HG02798 (cell line): ENCODE data around the gene AK1.
"Not testable (repeated sequence)": the region's sequence is repeated elsewhere in the genome, so short reads cannot be mapped to it uniquely, and the experiment has no call there.

ENCODE experiments used
- ATAC-seq: cut with Tn5 transposase; IDR thresholded peaks from one replicate; pipeline ENCODE4 v1.9.1; 2021; ENCODE audit warnings: mild to moderate bottlenecking; ENCODE audit not compliant: unreplicated experiment, poor library complexity

Gene AK1

GRCh38 chr9:127853312-127854183 lies 23.9 kb downstream of the AK1 start:
- no peak for ATAC-seq

GRCh38 chr9:127852829-127853228 lies 24.6 kb downstream of the AK1 start:
- no peak for ATAC-seq

- ATAC-seq = no peak
Observed at GRCh38 chr9:127850286-127850830, 27.1 kb downstream of the AK1 start.

GRCh38 chr9:127848756-127849504 lies 28.5 kb downstream of the AK1 start:
- no peak for ATAC-seq

- no peak for ATAC-seq
Observed at GRCh38 chr9:127847833-127848755, 29.4 kb downstream of the AK1 start.

- no peak for ATAC-seq
Observed at GRCh38 chr9:127847178-127847510, 30.3 kb downstream of the AK1 start.

GRCh38 chr9:127846443-127847177 lies 30.9 kb downstream of the AK1 start:
- no peak for ATAC-seq

GRCh38 chr9:127845619-127846018 lies 31.9 kb downstream of the AK1 start:
- ATAC-seq = not testable (repeated sequence)

GRCh38 chr9:127844821-127845359 lies 32.6 kb downstream of the AK1 start:
- no peak for ATAC-seq

GRCh38 chr9:127841087-127841835 lies 36.2 kb downstream of the AK1 start:
- no peak for ATAC-seq

GRCh38 chr9:127838375-127839078 lies 38.9 kb downstream of the AK1 start:
- no peak for ATAC-seq

GRCh38 chr9:127837346-127837745 lies 40.1 kb downstream of the AK1 start:
- no peak for ATAC-seq

- ATAC-seq = not testable (repeated sequence)
Observed at GRCh38 chr9:127836561-127836960, 40.9 kb downstream of the AK1 start.

- no peak for ATAC-seq
Observed at GRCh38 chr9:127835991-127836516, 41.4 kb downstream of the AK1 start.

- no peak for ATAC-seq
Observed at GRCh38 chr9:127833555-127833954, 43.9 kb downstream of the AK1 start.

- ATAC-seq = no peak
Observed at GRCh38 chr9:127832248-127832647, 45.2 kb downstream of the AK1 start.

- no peak for ATAC-seq
Observed at GRCh38 chr9:127829205-127829906, 48.1 kb downstream of the AK1 start.
